ENCODE data around the gene IMPG2. TPM values are rescaled to one million over a fixed set of nuclear protein-coding genes. Genes with fewer than 3 reads are reported as not detected.

IMPG2 gene
- polyA plus RNA-seq, 2 donors: 0.02 TPM

DNA sequence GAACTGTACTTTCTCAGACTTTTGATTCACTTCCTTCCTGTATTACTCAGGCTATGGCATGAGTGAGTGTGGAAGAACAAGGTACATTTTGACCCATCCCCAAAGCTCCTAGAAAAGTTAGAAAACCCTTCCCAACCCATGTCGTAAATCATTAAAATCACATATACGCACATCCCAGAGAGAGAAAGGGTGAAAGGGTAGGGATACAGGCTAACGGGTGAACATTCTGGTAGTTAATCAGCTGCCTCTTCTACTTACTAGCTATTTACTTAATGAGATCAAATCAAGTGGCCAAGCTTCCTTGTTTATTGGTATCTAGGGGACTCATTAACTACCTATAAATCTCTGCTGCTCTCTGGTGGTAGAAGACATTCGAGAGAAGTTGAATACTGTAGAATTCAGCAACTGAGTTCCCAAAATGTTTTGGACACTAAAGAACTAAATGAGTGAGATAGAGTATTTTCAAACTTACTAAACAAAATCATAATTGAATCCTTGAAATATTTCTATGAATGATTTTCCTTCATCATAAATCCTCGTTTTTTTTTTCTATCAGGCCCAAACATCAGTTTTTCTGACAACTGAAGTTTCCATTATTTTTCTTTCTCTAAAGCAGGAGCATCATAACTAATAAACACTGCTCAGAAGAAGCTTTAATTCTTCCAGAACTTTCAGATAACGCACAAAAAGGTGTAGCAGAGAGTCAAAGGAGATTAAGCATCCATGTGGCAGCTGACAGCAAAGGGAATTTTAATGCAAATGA lies 124.2 kb downstream of the IMPG2 start:
- no peaks in the 10 kb centered on the region for H3K9me3 ChIP-seq (ENCODE audit: control insufficient read depth in 2 of 2, insufficient read depth in 1 of 2, low read depth in 1 of 2, low read length in 1 of 2)
- no peaks in the 10 kb centered on the region for H3K4me1 ChIP-seq (ENCODE audit: control insufficient read depth in 2 of 2, insufficient read depth in 2 of 2, low read length in 1 of 2)
- H3K27me3 ChIP-seq (ENCODE audit: control insufficient read depth in 1 of 2, insufficient read depth in 2 of 2, low read length in 2 of 2): no peaks in the 10 kb centered on the region
- H3K27ac ChIP-seq (ENCODE audit: low read depth in 2 of 2, low read length in 1 of 2): no peak overlapping the region
- no peak overlapping the region for H3K4me3 ChIP-seq (ENCODE audit: low read depth in 1 of 2, low read length in 2 of 2)
- 43 to 45% methylated on average over 6 of the region's 6 CpGs for WGBS, 2 donors
- no peaks in the 10 kb centered on the region for H3K36me3 ChIP-seq (ENCODE audit: control insufficient read depth in 2 of 2, insufficient read depth in 2 of 2, low read length in 1 of 2)

DNA sequence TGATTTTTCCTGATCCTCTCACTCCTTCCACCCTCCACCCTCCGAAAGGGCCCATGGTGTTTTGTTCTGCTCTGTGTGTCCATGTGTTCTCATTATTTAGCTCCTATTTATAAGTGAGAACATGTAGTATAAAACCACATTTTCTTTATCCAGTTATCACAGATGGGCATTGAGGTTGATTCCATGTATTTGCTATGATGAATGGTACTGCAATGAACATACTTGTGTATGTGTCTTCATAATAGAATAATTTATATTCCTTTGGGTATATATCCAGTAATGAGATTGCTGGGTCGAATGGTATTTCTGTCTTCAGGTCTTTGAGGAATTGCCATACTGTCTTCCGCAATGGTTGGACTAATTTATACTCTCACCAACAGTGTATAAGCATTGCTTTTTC lies 126.0 kb downstream of the IMPG2 start:
- no peak overlapping the region for H3K4me3 ChIP-seq (ENCODE audit: low read depth in 1 of 2, low read length in 2 of 2)
- WGBS, 2 donors: 65 to 77% methylated on average over 3 of the region's 3 CpGs
- H3K9me3 ChIP-seq (ENCODE audit: control insufficient read depth in 2 of 2, insufficient read depth in 1 of 2, low read depth in 1 of 2, low read length in 1 of 2): no peaks in the 10 kb centered on the region
- no peak overlapping the region for H3K27ac ChIP-seq (ENCODE audit: low read depth in 2 of 2, low read length in 1 of 2)
- H3K36me3 ChIP-seq (ENCODE audit: control insufficient read depth in 2 of 2, insufficient read depth in 2 of 2, low read length in 1 of 2): no peaks in the 10 kb centered on the region
- H3K27me3 ChIP-seq (ENCODE audit: control insufficient read depth in 1 of 2, insufficient read depth in 2 of 2, low read length in 2 of 2): no peaks in the 10 kb centered on the region
- H3K4me1 ChIP-seq (ENCODE audit: control insufficient read depth in 2 of 2, insufficient read depth in 2 of 2, low read length in 1 of 2): no peaks in the 10 kb centered on the region

DNA sequence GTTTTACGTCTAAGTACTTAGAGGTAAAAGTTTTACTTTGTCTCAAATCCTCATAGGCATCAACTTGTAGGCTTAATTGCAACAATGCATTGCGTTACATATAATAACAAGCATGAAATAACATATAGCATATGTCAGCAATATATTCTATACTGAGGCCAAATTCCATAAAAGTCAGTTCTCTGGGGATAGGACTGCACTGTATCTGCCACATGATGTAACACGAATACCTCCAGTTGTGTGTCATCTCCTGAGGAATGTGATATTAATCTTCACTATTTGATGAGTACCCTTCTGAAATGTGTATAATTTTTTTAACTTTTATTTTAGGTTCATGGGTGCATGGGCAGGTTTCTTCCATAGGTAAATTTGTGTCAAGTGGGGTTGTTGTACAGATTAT lies 126.4 kb downstream of the IMPG2 start:
- Histone ChIP-seq H3K4me1 (ENCODE audit: control insufficient read depth in 2 of 2, insufficient read depth in 2 of 2, low read length in 1 of 2) (no peaks in the 10 kb centered on the region), H3K27ac (ENCODE audit: low read depth in 2 of 2, low read length in 1 of 2) (no peak overlapping the region), H3K9me3 (ENCODE audit: control insufficient read depth in 2 of 2, insufficient read depth in 1 of 2, low read depth in 1 of 2, low read length in 1 of 2) (no peaks in the 10 kb centered on the region), H3K27me3 (ENCODE audit: control insufficient read depth in 1 of 2, insufficient read depth in 2 of 2, low read length in 2 of 2) (no peaks in the 10 kb centered on the region), H3K36me3 (ENCODE audit: control insufficient read depth in 2 of 2, insufficient read depth in 2 of 2, low read length in 1 of 2) (no peaks in the 10 kb centered on the region), H3K4me3 (ENCODE audit: low read depth in 1 of 2, low read length in 2 of 2) (no peak overlapping the region)
- WGBS, 2 donors: 82 to 83% methylated on average over 3 of the region's 3 CpGs

DNA sequence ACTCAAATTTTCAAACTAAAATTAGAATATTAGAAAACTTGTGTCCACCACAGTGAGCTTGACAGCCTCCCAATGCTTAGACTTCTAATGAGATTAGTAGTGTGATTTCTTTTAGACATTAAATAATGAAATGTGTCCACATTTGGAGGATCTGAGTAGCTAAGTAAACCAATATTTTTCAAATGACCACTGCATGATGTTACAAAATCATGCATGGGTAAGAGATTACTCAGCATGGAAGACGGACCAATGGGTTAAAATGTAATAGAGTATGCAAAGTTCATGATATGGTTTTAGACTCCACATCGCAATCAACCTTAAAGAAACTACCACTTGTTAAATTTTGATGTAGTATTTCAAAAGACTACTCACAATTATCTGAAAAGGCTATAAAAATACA lies 130.6 kb downstream of the IMPG2 start:
- H3K4me3 ChIP-seq (ENCODE audit: low read depth in 1 of 2, low read length in 2 of 2): no peak overlapping the region
- no peak overlapping the region for H3K27ac ChIP-seq (ENCODE audit: low read depth in 2 of 2, low read length in 1 of 2)
- H3K36me3 ChIP-seq (ENCODE audit: control insufficient read depth in 2 of 2, insufficient read depth in 2 of 2, low read length in 1 of 2): no peaks in the 10 kb centered on the region
- no peaks in the 10 kb centered on the region for H3K9me3 ChIP-seq (ENCODE audit: control insufficient read depth in 2 of 2, insufficient read depth in 1 of 2, low read depth in 1 of 2, low read length in 1 of 2)
- no peaks in the 10 kb centered on the region for H3K27me3 ChIP-seq (ENCODE audit: control insufficient read depth in 1 of 2, insufficient read depth in 2 of 2, low read length in 2 of 2)
- H3K4me1 ChIP-seq (ENCODE audit: control insufficient read depth in 2 of 2, insufficient read depth in 2 of 2, low read length in 1 of 2): no peaks in the 10 kb centered on the region
- 92 to 93% methylated on average over 2 of the region's 2 CpGs for WGBS, 2 donors

DNA sequence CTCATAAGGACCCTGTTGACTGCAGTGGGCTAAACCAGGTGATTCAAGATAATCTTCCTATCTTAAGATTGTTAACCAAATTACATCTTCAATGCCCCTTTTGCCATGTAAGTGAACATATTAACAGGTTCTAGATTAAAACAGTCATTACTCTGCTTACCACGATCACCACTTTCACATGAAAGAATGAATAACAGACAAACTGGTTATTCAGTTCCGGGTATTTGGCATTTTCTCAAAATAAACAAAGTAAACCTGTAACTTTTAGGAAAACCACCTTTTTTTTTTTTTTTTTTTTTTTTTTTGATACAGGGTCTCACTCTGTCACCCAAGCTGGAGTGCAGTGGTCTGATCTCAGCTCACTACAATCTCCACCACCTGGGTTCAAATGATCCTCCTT lies 131.2 kb downstream of the IMPG2 start:
- no peaks in the 10 kb centered on the region for H3K4me1 ChIP-seq (ENCODE audit: control insufficient read depth in 2 of 2, insufficient read depth in 2 of 2, low read length in 1 of 2)
- H3K27ac ChIP-seq (ENCODE audit: low read depth in 2 of 2, low read length in 1 of 2): no peak overlapping the region
- no peaks in the 10 kb centered on the region for H3K36me3 ChIP-seq (ENCODE audit: control insufficient read depth in 2 of 2, insufficient read depth in 2 of 2, low read length in 1 of 2)
- H3K4me3 ChIP-seq (ENCODE audit: low read depth in 1 of 2, low read length in 2 of 2): no peak overlapping the region
- H3K27me3 ChIP-seq (ENCODE audit: control insufficient read depth in 1 of 2, insufficient read depth in 2 of 2, low read length in 2 of 2): no peaks in the 10 kb centered on the region
- no peaks in the 10 kb centered on the region for H3K9me3 ChIP-seq (ENCODE audit: control insufficient read depth in 2 of 2, insufficient read depth in 1 of 2, low read depth in 1 of 2, low read length in 1 of 2)
- WGBS, 2 donors: 52 to 62% methylated on average over 2 of the region's 2 CpGs

GRCh38 chr3:101185341-101185740 lies 135.0 kb downstream of the IMPG2 start:
- Histone ChIP-seq H3K36me3 (ENCODE audit: control insufficient read depth in 2 of 2, insufficient read depth in 2 of 2, low read length in 1 of 2) (no peaks in the 10 kb centered on the region), H3K4me1 (ENCODE audit: control insufficient read depth in 2 of 2, insufficient read depth in 2 of 2, low read length in 1 of 2) (no peaks in the 10 kb centered on the region), H3K27me3 (ENCODE audit: control insufficient read depth in 1 of 2, insufficient read depth in 2 of 2, low read length in 2 of 2) (no peaks in the 10 kb centered on the region), H3K9me3 (ENCODE audit: control insufficient read depth in 2 of 2, insufficient read depth in 1 of 2, low read depth in 1 of 2, low read length in 1 of 2) (no peaks in the 10 kb centered on the region), H3K4me3 (ENCODE audit: low read depth in 1 of 2, low read length in 2 of 2) (no peak overlapping the region), H3K27ac (ENCODE audit: low read depth in 2 of 2, low read length in 1 of 2) (no peak overlapping the region)
- 85 to 87% methylated on average over 4 of the region's 4 CpGs for WGBS, 2 donors

DNA sequence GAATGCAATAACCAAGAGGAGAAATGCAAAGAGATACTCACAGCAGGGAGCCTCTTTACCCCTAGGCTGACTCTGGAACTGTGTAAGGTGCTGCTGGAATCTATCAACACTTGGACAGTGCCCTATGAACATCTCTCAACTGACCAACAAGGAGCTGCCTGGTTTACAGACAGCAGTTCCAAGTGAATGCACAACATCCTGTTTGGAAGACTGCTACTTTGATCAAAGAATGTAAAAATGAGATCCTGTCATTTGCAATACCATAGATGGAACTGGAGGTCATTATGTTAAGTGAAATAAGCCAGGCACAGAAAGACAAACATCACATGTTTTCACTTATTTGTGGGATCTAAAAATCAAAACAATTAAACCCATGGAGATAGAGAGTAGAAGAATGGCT lies 136.3 kb downstream of the IMPG2 start:
- Histone ChIP-seq H3K27me3 (ENCODE audit: control insufficient read depth in 1 of 2, insufficient read depth in 2 of 2, low read length in 2 of 2) (no peaks in the 10 kb centered on the region), H3K27ac (ENCODE audit: low read depth in 2 of 2, low read length in 1 of 2) (no peak overlapping the region), H3K36me3 (ENCODE audit: control insufficient read depth in 2 of 2, insufficient read depth in 2 of 2, low read length in 1 of 2) (no peaks in the 10 kb centered on the region), H3K4me1 (ENCODE audit: control insufficient read depth in 2 of 2, insufficient read depth in 2 of 2, low read length in 1 of 2) (no peaks in the 10 kb centered on the region), H3K4me3 (ENCODE audit: low read depth in 1 of 2, low read length in 2 of 2) (no peak overlapping the region), H3K9me3 (ENCODE audit: control insufficient read depth in 2 of 2, insufficient read depth in 1 of 2, low read depth in 1 of 2, low read length in 1 of 2) (no peaks in the 10 kb centered on the region)

- Histone ChIP-seq H3K36me3 (ENCODE audit: control insufficient read depth in 2 of 2, insufficient read depth in 2 of 2, low read length in 1 of 2) (no peaks in the 10 kb centered on the region), H3K4me3 (ENCODE audit: low read depth in 1 of 2, low read length in 2 of 2) (no peak overlapping the region), H3K4me1 (ENCODE audit: control insufficient read depth in 2 of 2, insufficient read depth in 2 of 2, low read length in 1 of 2) (no peaks in the 10 kb centered on the region), H3K27me3 (ENCODE audit: control insufficient read depth in 1 of 2, insufficient read depth in 2 of 2, low read length in 2 of 2) (no peaks in the 10 kb centered on the region), H3K9me3 (ENCODE audit: control insufficient read depth in 2 of 2, insufficient read depth in 1 of 2, low read depth in 1 of 2, low read length in 1 of 2) (no peaks in the 10 kb centered on the region), H3K27ac (ENCODE audit: low read depth in 2 of 2, low read length in 1 of 2) (no peak overlapping the region)
- WGBS, 2 donors: 84 to 91% methylated on average over 5 of the region's 5 CpGs
Observed at GRCh38 chr3:101183151-101183550, 137.2 kb downstream of the IMPG2 start.

GRCh38 chr3:101182734-101183133 lies 137.6 kb downstream of the IMPG2 start:
- Histone ChIP-seq H3K36me3 (ENCODE audit: control insufficient read depth in 2 of 2, insufficient read depth in 2 of 2, low read length in 1 of 2) (no peaks in the 10 kb centered on the region), H3K4me3 (ENCODE audit: low read depth in 1 of 2, low read length in 2 of 2) (no peak overlapping the region), H3K27ac (ENCODE audit: low read depth in 2 of 2, low read length in 1 of 2) (no peak overlapping the region), H3K4me1 (ENCODE audit: control insufficient read depth in 2 of 2, insufficient read depth in 2 of 2, low read length in 1 of 2) (no peaks in the 10 kb centered on the region), H3K9me3 (ENCODE audit: control insufficient read depth in 2 of 2, insufficient read depth in 1 of 2, low read depth in 1 of 2, low read length in 1 of 2) (no peaks in the 10 kb centered on the region), H3K27me3 (ENCODE audit: control insufficient read depth in 1 of 2, insufficient read depth in 2 of 2, low read length in 2 of 2) (no peaks in the 10 kb centered on the region)
- 85 to 86% methylated on average over 1 of the region's 1 CpG for WGBS, 2 donors

DNA sequence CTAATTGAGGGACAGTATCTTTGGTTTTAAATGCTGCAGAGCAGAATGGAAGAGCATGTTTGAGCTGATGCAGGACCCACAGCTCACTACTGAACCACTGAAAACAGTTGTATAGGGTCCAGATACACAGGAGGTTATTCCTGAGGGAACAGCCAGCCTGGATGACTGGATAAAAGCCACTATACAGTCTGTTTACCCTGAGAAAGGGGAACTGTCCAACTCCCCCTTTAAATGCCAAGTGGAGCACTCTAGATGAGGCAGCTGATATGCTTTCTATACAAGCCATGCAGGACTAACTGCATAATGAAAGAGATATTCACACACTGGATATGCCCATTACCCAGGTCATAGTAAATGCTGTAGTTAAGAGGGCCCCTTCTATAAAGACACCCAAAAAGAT lies 138.6 kb downstream of the IMPG2 start:
- Histone ChIP-seq H3K27me3 (ENCODE audit: control insufficient read depth in 1 of 2, insufficient read depth in 2 of 2, low read length in 2 of 2) (no peaks in the 10 kb centered on the region), H3K4me3 (ENCODE audit: low read depth in 1 of 2, low read length in 2 of 2) (no peak overlapping the region), H3K4me1 (ENCODE audit: control insufficient read depth in 2 of 2, insufficient read depth in 2 of 2, low read length in 1 of 2) (no peaks in the 10 kb centered on the region), H3K36me3 (ENCODE audit: control insufficient read depth in 2 of 2, insufficient read depth in 2 of 2, low read length in 1 of 2) (no peaks in the 10 kb centered on the region), H3K27ac (ENCODE audit: low read depth in 2 of 2, low read length in 1 of 2) (no peak overlapping the region), H3K9me3 (ENCODE audit: control insufficient read depth in 2 of 2, insufficient read depth in 1 of 2, low read depth in 1 of 2, low read length in 1 of 2) (no peaks in the 10 kb centered on the region)
